Endometrium (tissue), 2 donors: Measurements from ENCODE around the gene RASAL2.

Experiments
- FAIRE-seq: peaks from 2 replicates; lab custom pipeline; 2012; peaks lifted over from hg19 to GRCh38; lab: Jason Lieb, UNC
- donor health status: control.
- donor health status: control.

The RASAL2 gene

GRCh38 chr1:178516110-178516509 is 422.2 kb downstream of the RASAL2 start:
- no peak for FAIRE-seq

GRCh38 chr1:178518894-178519293 is 425.0 kb downstream of the RASAL2 start:
- no peak for FAIRE-seq

DNA sequence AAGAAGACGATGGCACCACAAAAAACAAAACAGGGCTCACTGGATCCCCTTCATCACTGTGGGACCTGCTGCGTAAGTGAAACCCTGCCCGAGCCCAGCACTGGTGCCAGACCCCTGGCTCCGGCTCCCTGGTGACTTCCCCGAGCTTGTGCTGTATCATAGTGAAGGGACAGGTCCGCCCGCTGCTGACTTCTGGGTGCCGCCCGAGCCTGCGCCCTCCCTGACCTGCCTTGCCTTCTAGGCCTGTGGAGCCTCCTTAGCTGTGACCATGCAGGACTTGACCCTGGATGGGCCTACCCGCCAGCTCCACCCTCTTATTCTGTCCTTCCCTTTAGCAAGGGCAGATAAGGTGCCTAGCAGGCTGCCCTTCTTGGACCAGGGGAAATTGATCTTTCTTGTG is 426.9 kb downstream of the RASAL2 start:
- no peak for FAIRE-seq

DNA sequence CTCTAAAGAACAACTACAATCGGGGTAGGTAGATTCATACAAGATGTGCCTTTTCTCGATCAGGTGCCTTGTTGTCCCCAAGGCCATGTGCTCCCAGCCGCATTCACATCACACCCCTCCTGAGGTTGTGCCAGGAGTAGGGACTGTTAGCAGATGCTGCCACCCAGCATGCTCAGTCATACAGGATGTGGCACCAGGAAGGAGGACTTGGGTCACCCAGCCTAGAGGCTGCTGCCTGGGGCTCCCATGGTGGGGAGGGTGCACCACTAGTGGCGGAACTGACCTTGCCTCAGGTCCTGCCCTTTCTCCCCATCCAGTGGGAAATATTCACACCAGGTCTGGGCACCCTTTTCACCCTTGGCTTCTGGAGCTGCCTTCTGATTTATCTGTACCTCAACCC is 427.3 kb downstream of the RASAL2 start:
- FAIRE-seq, result no peak

GRCh38 chr1:178527117-178527516 is 433.2 kb downstream of the RASAL2 start:
- FAIRE-seq, result no peak

GRCh38 chr1:178528228-178528952 is 434.5 kb downstream of the RASAL2 start:
- no peak for FAIRE-seq

DNA sequence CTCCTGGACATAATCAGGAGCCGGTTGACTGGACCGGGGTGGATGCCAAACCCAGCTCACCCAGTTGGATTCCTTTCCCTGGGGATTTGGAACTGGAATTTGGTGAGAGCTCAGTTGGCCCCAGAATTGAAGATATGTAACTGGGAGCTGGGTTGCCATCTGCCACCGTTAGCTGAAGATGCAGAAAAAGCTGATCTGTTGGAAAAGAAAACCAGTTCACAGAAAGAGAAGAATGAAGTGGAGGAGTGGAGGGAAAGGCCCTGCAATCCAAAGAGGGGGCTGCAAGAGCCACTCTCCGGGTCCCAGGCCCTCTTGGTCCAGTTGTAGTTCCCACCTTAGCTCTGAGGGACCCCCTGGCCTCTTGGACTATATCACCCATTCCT is 435.0 kb downstream of the RASAL2 start:
- no peak for FAIRE-seq

- FAIRE-seq, result no peak
These were observed 435.6 kb downstream of the RASAL2 start for GRCh38 chr1:178529364-178530036.

DNA sequence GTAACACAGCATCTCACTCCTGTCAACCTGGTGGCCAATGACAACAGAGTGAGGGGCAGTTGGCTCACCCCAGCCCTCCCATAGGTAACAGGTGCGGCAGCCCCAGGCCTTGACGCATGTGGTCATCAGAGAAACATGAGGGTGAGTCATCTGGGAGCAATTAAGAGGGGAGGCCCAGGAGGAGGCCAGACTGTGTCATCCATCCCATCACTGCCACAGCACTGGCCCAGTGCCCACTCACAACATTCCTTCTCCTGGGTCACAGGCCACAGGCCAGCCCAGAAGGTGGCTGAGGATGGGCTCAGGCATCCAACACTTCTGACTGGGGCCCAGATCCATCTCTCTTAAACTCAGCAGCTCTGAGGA is 436.1 kb downstream of the RASAL2 start:
- no peak for FAIRE-seq

DNA sequence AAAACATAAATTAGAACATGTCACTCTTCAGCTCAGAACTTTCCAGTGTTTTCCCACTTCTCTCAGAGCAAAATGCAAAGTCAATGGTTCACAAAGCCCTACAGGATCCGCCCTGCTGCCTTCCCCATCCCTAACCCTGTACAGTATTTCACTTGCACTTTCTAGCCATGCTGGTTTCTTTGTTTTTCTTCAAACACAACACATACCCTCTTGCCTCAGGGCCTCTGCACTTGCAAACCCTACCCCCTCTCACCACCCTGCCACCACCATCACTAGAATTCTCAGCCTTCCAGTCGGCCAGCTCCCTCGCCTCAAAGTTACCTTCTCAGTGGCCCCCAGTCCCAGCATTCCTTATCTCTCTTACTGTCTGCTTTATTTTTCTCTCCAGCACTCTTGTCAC is 436.6 kb downstream of the RASAL2 start:
- FAIRE-seq, result no peak

DNA sequence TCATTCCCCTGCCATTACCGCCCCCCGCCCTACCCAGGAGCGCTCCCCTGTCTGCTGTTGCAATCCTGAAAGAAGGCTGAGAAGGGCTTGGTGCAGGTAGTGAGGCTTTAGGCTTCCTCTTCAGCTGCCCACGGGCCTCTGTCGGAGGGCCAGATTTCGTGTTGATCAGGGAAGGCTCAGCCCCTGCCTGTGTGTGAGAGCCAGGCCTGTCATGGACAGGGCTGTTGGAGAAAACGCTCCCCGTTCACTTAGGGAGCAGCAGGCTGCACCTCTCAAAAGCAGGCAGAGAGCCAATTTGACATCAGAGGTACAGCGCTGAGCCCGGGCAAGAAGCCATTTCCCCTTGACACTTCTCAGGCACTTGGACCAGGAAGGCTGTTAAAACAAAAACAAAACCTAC is 438.0 kb downstream of the RASAL2 start:
- no peak for FAIRE-seq

- FAIRE-seq, result peak; percentile 57
These were observed 438.5 kb downstream of the RASAL2 start for GRCh38 chr1:178532392-178532791.

- no peak for FAIRE-seq
These were observed 439.4 kb downstream of the RASAL2 start for GRCh38 chr1:178533121-178533946.
